Kidney glomerular epithelial cell (primary cell): Measurements from ENCODE around the gene CRYBA2.

Experiments used
- DNase-seq: peaks from one replicate; lab custom pipeline; 2025; lab: John Stamatoyannopoulos, UW

Gene CRYBA2

DNA sequence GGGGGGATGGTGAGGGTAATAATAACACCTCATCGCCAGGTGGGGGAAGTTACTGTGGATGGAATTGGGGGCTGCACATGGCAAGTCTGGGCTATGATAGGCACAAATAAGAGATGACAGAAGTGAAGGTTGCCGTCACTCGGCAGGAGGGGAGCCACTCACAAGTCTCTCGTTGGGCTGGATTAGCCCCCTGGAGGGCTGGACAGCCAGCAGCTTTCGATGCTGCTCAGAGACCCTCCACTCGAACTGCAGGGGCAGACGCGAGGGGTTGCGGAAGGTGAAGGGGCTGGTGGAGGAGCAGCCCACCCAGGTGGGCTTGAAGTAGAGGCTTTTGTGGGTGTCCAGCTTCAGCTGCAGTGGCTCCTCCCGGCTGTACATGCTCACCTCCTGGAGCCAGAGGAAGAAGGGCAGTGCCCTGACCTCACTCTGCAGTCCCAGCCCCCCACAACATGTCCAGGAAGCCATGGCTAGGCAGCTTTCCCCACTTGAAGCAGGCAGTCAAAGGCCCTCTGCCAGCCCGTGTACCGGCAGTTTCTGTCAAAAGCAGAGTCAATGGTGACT lies 29.9 kb upstream of the CRYBA2 start:
- DNase-seq = no peak

DNA sequence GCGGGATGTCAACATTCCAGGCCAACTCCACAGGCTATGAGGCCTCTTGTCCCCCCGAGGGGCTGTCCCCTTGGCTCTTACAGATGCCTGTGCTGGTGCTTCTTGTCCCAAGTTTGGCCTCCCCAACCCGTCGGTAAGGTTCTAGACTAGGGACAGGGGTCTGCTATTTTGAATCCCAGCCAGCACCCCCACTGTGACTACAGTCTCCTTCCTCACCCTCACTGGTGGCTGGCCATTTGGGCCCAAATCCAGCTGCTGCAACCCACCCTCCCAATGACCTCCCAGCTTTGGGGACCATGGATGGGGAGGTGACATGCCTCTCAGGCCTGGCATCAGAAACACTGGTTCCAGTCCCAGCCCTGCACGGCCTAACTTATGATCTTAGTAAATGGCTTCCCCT lies 29.4 kb upstream of the CRYBA2 start:
- no peak for DNase-seq

- no peak for DNase-seq
These were observed 28.8 kb upstream of the CRYBA2 start for GRCh38 chr2:219022041-219022440.

DNA sequence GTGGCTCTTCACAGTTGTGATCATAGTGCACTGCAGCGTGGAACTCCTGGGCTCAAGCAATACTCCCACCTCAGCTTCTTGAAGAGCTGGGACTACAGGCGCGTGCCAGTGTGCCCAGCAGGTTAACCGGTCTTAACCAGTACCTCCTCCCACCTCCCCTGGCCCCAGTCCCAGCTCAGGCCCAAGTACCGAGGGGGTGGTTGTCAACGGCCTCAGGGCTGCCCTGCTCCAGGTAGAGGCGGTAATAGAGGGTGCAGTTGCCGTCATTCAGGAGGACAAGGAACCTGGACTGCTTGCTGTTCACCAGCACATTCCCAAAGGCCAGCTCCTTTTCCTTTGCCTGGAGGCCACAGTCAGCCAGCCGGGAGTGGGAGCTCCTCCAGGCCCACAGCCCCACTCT lies 28.4 kb upstream of the CRYBA2 start:
- DNase-seq = no peak

GRCh38 chr2:219020604-219021365 lies 27.6 kb upstream of the CRYBA2 start:
- no peak for DNase-seq

DNA sequence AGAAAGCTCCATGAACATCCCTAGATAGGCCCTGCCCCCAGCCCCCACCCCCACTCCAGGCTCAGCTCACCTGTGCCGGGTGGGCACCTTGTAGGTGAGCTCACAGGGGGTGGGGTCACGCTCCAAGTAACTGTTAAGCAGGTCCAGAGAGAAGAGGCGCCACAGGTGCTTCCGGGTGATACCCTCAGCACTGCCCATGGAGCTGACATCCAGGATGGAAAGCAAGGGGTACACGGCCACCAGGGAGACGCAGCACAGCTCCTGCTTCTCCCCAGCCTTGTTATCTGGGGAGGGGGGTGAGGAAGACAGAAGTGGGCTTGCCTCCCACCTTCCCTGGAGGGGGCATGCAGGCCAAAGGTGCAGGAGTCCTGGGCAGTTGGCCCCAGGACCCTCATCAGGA lies 26.2 kb upstream of the CRYBA2 start:
- no peak for DNase-seq

- DNase-seq = no peak
These were observed 25.5 kb upstream of the CRYBA2 start for GRCh38 chr2:219018726-219019125.

DNA sequence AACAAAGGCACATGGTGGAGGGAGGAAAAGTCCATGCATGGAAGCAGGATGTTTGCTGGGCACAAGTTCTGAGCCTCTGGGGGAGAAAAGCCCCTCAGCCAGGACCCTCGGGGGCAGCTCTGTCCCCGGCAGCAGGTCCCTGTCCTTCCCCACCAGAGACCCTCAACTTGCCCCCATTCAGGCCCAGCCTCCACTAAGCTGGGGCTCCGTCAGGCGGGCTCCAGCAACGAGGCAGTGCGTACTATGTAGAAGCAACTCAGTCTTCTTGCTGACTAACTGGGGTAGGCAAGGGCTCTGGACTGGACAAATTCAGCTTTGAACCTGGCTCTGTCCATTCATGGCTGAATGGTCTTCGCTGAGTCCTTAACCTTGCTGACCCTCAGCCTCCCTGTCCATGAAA lies 25.1 kb upstream of the CRYBA2 start:
- DNase-seq = no peak

DNA sequence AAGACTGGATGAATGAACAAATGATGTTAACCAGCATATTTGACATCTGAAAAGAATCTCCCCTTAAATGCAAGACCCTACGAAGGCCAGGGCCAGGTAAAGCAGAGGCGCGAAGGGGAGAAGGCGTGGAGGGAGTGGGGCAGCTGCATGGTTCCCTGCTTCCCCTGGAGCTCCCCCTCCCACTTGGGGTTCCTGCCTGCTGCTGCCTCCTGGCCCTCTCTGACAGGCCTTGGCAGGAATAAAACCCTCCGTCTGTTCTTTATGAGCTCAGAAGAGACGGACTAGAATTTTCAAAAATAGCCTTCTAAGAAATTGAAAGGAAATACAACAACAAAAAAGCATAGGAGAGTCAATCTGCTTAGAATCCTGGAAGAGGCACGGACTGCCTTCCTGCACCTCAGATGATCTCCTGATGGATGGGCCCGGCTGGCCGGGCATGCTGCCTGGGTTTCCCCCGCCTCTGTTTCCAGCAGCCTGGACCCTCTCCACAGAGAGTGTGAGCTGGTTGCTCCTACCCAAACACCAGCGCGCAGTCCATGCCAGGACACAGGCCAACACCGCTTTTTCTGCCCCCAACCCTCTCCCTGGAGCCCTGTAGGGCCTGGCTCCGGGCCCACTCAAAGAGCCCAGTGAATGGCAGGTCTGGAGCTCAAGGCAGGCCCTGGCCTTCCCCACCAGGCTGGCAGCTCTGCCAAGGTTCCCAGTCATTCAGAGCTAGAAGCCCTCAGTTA lies 24.1 kb upstream of the CRYBA2 start:
- no peak for DNase-seq

- DNase-seq = no peak
These were observed 23.5 kb upstream of the CRYBA2 start for GRCh38 chr2:219016721-219017120.

GRCh38 chr2:219010873-219011272 lies 17.7 kb upstream of the CRYBA2 start:
- no peak for DNase-seq

DNA sequence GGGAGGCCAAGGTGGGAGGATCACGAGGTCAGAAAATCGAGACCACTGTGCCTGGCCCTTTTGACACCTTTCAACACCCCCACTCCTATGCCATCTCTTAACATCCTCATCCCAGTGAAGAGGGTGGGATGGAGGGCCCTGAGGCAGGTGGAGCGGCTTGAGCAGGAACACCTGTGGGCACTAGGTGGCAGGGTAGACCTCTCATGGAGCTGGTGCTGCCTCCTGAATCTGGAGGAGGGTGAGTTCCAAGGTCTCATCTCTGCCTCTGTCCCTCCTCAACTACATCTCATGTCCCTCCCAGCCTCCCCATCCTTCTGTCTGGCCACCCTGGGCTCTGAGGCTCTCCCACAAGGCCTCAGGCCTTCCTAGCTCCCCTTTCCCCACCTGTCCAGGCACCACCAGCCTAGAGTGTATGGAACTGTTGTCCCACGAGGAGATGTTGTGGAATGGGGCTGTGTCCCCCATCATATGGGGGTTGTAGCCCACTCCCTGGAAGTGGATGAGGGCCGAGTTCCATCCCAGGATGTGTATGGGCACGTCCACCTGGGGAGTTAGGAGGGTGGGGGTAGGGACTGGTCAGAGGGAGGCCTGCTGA lies 17.0 kb upstream of the CRYBA2 start:
- DNase-seq = no peak

DNA sequence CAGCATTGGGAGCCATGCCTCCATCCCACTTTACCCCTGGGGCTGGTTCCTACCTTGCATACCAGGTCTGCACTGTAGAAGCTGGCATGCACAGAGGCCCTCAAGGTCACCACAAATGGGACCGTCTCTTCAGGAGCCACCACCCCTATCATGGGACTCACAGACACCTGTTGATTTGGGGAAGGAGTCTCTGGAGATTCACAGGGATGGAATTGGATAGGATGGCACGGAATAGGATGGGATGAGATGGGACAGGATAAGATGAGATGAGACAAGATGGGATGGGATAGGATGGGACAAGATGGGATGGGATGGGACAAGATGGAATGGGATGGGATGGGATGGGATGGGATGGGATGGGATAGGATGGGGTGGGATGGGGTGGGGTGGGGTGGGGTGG lies 16.1 kb upstream of the CRYBA2 start:
- DNase-seq = no peak

GRCh38 chr2:219003979-219004378 lies 10.8 kb upstream of the CRYBA2 start:
- DNase-seq = no peak

DNA sequence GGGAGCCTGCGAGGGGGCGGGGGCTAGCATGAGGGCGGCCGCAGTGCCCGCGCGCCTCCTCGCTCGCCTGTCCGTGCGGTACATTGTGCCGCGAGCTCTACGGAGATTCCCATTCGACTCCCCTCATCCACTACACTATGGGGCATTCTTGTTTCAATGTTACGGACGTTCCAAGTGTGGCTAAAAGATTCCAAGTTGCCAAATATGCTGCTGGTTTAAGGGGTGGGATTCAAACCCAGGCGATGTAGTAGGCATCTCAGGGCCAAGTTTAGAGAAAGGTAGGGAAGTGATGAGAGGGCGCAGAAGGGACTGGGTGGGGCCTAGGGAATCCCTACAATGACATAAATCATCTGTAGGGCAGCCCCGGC lies 10.0 kb upstream of the CRYBA2 start:
- DNase-seq = no peak

GRCh38 chr2:219002395-219003266 lies 9.4 kb upstream of the CRYBA2 start:
- DNase-seq = no peak

DNA sequence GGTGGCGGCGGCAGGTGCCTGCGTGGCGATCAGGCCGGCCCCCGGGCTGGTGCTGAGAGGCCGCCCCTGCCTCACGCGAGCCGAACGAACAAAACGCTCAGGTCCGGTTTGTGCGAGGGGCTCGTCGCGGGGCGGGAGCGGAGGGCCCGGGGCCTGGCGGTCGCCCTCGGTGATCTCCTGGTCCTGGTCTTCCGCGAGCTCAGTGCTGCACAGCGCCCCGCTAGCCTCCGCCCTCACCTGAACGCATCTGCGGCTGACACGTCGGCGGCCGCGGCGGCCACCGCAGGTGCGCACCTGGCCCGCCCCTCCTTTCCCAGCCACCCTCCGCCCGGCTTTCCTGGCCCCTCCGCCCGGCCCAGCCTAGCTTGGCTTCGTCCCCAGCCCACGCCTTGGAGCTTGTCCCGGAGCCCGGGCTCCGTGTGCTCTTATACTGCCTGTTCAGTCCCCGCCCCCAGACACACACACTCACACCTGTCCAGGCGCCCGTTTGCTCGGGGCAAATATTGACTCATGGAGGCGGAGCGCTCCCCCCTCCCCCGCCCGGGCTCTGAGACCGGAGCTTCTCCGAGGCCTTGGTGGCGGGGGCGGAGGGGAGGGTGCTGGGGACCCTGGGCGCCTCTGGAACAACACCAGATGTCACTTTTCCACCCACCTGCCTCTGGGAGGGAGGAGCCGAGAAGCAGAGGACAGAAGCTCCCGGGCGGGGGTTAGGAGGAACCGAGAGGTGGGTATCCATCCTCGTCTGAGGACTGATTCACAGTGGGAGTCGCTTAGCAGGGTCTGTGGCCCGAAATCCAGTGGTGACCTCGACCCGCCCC lies 8.6 kb upstream of the CRYBA2 start:
- DNase-seq = no peak

- DNase-seq = no peak
These were observed 7.9 kb upstream of the CRYBA2 start for GRCh38 chr2:219001100-219001576.

GRCh38 chr2:219000569-219000960 lies 7.3 kb upstream of the CRYBA2 start:
- DNase-seq = no peak

- DNase-seq = no peak
These were observed 6.8 kb upstream of the CRYBA2 start for GRCh38 chr2:218999881-219000568.
